Kasumi-1 (cell line): ENCODE results near the gene MT1F.

ENCODE experiments used
- DNase-seq, 2 experiments: peaks; one replicate each; lab custom pipeline; 2025; lab: John Stamatoyannopoulos, UW

MT1F gene

DNA sequence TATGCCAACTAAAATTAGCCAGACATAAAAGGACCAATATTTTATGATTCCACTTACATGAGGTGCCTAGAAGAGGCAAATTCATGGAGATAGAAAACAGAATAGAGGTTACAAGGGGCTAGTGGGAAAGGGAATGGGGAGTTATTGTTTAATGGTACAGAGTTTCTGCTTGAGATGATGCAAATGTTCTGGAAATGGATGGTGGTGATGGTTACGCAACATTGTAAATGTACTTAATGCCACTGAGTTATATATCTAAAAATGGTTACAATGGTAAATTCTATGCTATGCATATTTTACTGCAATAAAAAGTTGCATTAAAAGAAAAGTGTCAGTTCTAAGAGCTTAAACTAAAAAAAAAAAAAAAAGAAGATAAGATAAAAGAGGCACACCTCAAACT is 42.4 kb downstream of the MT1F start:
- no peak for DNase-seq

DNA sequence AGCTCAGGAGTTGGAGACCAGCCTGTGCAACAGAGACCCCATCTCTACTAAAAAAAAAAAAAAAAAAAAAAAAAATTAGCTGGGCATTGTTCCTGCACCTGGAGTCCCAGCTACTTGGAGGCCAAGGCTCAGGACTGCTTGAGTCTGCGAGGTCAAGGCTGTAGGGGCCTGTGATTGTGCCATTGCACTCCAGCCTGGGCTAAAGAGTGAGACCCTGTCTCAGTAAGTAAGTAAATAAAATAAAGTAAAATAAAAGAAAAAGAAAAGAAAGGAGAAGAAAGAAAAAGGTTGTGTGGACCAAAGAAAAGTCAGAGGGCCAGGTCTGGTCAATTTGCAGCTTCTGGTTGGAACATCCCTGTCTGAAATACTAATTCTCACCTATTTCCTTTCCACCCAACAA is 42.9 kb downstream of the MT1F start:
- no peak for DNase-seq

- no peak for DNase-seq
These were observed 43.8 kb downstream of the MT1F start for GRCh38 chr16:56701534-56701933.

- no peak for DNase-seq
These were observed 45.1 kb downstream of the MT1F start for GRCh38 chr16:56702836-56703235.
